ENCODE data around the gene CASP10.

Gene CASP10

DNA sequence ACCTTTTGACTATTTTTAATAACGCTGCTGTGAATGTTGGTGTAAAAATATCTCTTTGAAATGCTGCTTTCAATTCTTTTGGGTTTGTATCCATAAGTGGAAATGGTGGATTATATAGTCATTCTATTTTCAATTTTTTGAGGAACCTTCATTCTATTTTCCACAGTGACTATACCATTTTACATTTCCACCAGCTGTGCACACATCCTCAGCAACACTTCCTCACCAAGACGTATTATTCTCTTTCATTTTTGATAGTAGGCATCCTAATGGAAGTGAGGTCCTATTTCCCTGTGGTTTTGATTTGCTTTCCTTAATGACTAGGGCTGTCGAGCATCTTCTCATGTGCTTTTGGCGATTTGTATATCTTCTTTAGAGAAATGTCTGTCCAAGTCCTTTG lies 14.8 kb downstream of the CASP10 start:
- no peak overlapping the region for H3K4me3 ChIP-seq (ENCODE audit: control insufficient read depth, low read depth, low read length)
- TF ChIP-seq CTCF (conservative IDR thresholded peaks at IDR 0.05; ENCODE audit: control insufficient read depth, insufficient read depth, low read depth, low read length): no peak
- DNase-seq (ENCODE audit: low read depth): no peak

GRCh38 chr2:201199847-201200246 lies 16.9 kb downstream of the CASP10 start:
- no peak overlapping the region for H3K4me3 ChIP-seq (ENCODE audit: control insufficient read depth, low read depth, low read length)
- no peak for TF ChIP-seq CTCF (conservative IDR thresholded peaks at IDR 0.05; ENCODE audit: control insufficient read depth, insufficient read depth, low read depth, low read length)
- DNase-seq (ENCODE audit: low read depth): no peak

GRCh38 chr2:201200345-201200744 lies 17.4 kb downstream of the CASP10 start:
- TF ChIP-seq CTCF (conservative IDR thresholded peaks at IDR 0.05; ENCODE audit: control insufficient read depth, insufficient read depth, low read depth, low read length): no peak
- no peak for DNase-seq (ENCODE audit: low read depth)
- H3K4me3 ChIP-seq (ENCODE audit: control insufficient read depth, low read depth, low read length): no peak overlapping the region

DNA sequence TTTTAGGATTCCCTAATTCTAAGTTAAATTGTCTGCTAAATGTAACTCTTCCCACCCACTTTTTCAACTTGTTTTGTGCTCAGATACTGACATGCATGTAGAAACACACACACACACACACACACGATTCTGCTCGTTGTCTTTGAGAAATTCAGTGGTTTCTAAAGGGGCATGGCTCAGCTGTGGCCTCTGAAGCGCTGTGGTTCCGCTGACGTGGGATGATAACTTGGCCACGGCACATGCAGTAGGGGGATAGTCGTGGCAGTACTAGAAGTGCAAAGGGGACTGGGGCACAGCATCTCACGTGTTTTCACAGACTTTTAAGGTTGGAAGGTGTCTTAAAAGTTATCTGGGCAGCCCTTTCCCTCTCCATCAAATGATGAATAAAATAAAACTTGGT lies 18.4 kb downstream of the CASP10 start:
- H3K4me3 ChIP-seq (ENCODE audit: control insufficient read depth, low read depth, low read length): no peak overlapping the region
- no peak for DNase-seq (ENCODE audit: low read depth)
- no peak for TF ChIP-seq CTCF (conservative IDR thresholded peaks at IDR 0.05; ENCODE audit: control insufficient read depth, insufficient read depth, low read depth, low read length)

DNA sequence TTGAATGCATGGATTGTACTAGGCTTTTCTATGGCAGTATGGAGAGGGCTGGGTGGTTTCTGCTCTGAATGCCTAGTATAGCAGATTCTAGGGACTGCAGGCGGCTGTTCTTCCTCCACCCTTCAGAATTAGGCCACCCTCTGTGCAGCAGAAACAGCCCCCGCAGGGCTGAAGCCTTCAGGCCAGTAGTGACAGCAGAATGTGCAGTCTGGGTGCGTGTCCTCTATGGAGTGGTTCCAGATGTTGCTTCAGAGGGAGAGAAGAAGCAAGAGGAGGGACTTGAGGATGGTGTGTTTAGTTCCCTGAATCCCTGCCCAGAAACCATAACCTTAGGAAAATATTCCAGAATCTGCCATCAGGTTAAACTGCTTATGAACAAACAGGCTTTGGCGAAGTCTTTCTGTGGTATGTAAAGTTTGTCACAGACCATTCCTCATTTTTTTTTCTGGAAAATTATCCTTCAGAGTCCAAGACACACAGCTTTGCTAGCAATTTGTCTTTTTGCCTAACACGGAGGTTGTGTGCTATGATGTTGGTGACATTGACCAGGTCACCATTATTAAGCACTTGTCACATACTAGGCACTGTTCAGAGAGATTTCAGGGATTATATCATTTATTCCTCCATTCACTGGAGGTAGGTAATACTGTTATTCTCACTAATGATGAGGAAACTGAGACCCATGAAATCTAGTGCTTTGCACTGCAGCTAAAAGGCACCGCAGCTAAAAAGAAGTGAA lies 21.1 kb downstream of the CASP10 start:
- no peak overlapping the region for H3K4me3 ChIP-seq (ENCODE audit: control insufficient read depth, low read depth, low read length)
- TF ChIP-seq CTCF (conservative IDR thresholded peaks at IDR 0.05; ENCODE audit: control insufficient read depth, insufficient read depth, low read depth, low read length): no peak
- peak; percentile 64 for DNase-seq (ENCODE audit: low read depth)

GRCh38 chr2:201204655-201205514 lies 21.9 kb downstream of the CASP10 start:
- no peak for TF ChIP-seq CTCF (conservative IDR thresholded peaks at IDR 0.05; ENCODE audit: control insufficient read depth, insufficient read depth, low read depth, low read length)
- H3K4me3 ChIP-seq (ENCODE audit: control insufficient read depth, low read depth, low read length): no peak overlapping the region
- DNase-seq (ENCODE audit: low read depth): no peak

Data from fibroblast of mammary gland (primary cell).